Subcutaneous abdominal adipose tissue (tissue), 5 donors: ENCODE measurements around the gene TAF1C.
A peak's percentile ranks its signal among the peaks of the same experiment; 100 is the strongest.

ENCODE experiments used
- H3K27ac ChIP-seq: one replicate; pipeline ENCODE4 v1.7.0; 2013; ENCODE audit warnings: low read depth, mild to moderate bottlenecking, inconsistent platforms, low read length, moderate library complexity
- H3K27me3 ChIP-seq, 5 donors: one replicate each; pipeline ENCODE4 v1.7.0; 2013; ENCODE audit warnings: low read length in 5 of 5, inconsistent platforms in 1 of 5; ENCODE audit not compliant: control insufficient read depth in 5 of 5, insufficient read depth in 4 of 5
- H3K36me3 ChIP-seq, 5 donors: one replicate each; pipeline ENCODE4 v1.7.0; 2013; ENCODE audit warnings: low read length in 5 of 5; ENCODE audit not compliant: control insufficient read depth in 5 of 5, insufficient read depth in 5 of 5
- H3K4me1 ChIP-seq, 5 donors: one replicate each; pipeline ENCODE4 v1.7.0; 2013; ENCODE audit warnings: low read length in 5 of 5, mild to moderate bottlenecking in 3 of 5, moderate library complexity in 1 of 5; ENCODE audit not compliant: control insufficient read depth in 5 of 5, insufficient read depth in 5 of 5
- H3K4me3 ChIP-seq, 5 donors: one replicate each; pipeline ENCODE4 v1.7.0; 2013; ENCODE audit warnings: low read length in 5 of 5, low read depth in 1 of 5
- H3K9ac ChIP-seq, 5 donors: one replicate each; pipeline ENCODE4 v1.7.0; 2013; ENCODE audit warnings: low read length in 5 of 5, mild to moderate bottlenecking in 4 of 5, moderate library complexity in 3 of 5
- H3K9me3 ChIP-seq, 5 donors: one replicate each; pipeline ENCODE4 v1.7.0; 2013; ENCODE audit warnings: low read length in 5 of 5; ENCODE audit not compliant: control insufficient read depth in 5 of 5
- donor health status: healthy.
- donor health status: healthy.
- donor health status: healthy.
- donor health status: healthy.
- donor health status: healthy.

Gene TAF1C, protein sequence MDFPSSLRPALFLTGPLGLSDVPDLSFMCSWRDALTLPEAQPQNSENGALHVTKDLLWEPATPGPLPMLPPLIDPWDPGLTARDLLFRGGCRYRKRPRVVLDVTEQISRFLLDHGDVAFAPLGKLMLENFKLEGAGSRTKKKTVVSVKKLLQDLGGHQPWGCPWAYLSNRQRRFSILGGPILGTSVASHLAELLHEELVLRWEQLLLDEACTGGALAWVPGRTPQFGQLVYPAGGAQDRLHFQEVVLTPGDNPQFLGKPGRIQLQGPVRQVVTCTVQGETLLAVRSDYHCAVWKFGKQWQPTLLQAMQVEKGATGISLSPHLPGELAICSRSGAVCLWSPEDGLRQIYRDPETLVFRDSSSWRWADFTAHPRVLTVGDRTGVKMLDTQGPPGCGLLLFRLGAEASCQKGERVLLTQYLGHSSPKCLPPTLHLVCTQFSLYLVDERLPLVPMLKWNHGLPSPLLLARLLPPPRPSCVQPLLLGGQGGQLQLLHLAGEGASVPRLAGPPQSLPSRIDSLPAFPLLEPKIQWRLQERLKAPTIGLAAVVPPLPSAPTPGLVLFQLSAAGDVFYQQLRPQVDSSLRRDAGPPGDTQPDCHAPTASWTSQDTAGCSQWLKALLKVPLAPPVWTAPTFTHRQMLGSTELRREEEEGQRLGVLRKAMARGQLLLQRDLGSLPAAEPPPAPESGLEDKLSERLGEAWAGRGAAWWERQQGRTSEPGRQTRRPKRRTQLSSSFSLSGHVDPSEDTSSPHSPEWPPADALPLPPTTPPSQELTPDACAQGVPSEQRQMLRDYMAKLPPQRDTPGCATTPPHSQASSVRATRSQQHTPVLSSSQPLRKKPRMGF

DNA sequence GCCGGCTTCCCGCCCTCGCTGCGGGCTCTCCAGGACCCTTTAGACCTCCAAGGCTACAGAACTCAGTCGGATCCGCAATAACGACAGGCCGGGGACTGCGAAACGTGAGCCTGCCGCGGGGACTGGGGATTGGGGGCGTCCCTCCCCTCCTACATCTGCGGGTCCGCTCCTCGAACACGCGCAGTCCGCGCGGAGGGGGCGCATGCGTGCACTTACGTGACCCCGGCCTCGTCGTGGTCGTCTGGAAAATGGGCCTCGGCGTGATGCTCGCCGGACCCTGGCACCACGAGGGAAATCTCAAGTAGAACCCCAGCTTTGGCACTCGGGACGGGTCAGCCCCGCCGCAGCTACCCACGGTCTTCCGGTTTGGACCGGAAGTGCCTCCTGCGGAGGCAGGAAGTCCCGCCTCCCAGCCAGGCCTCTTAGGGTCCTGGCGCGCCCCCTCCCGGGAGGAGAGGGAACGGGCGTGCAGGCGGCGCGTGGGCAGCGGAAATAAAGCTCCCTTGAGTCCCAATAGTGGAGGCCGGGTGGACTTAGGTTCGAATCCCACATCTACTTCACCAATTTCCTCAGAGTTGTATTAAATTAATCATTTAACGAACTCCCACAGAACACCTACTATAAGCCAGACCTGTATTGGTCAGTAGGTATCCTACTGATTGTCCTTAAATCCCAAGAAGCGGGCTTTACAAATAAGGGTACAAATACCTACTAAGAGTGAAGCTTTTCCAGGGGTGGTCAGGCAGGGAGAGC lies at the start of gene TAF1C:
Gene TAF1C, minus strand, starts transcription at position 373 of the 753 bp plus-strand sequence. CDS start 2,069 bp downstream, outside the sequence.
- H3K36me3 ChIP-seq, result peaks cover 0 to 33% (median 22%) of the 10 kb centered on the region in 5 donors
- H3K9ac ChIP-seq, result peak within 1 kb of the TSS; percentile 63 to 99 (median 94)
- H3K4me3 ChIP-seq, result peak within 1 kb of the TSS; percentile 79 to 99 (median 92)
- H3K27me3 ChIP-seq, result no peaks in the 10 kb centered on the region
- no peak within 1 kb of the TSS for H3K27ac ChIP-seq
- H3K9me3 ChIP-seq, result no peaks in the 10 kb centered on the region
- peaks cover 2 to 40% (median 16%) of the 10 kb centered on the region in 5 donors for H3K4me1 ChIP-seq

DNA sequence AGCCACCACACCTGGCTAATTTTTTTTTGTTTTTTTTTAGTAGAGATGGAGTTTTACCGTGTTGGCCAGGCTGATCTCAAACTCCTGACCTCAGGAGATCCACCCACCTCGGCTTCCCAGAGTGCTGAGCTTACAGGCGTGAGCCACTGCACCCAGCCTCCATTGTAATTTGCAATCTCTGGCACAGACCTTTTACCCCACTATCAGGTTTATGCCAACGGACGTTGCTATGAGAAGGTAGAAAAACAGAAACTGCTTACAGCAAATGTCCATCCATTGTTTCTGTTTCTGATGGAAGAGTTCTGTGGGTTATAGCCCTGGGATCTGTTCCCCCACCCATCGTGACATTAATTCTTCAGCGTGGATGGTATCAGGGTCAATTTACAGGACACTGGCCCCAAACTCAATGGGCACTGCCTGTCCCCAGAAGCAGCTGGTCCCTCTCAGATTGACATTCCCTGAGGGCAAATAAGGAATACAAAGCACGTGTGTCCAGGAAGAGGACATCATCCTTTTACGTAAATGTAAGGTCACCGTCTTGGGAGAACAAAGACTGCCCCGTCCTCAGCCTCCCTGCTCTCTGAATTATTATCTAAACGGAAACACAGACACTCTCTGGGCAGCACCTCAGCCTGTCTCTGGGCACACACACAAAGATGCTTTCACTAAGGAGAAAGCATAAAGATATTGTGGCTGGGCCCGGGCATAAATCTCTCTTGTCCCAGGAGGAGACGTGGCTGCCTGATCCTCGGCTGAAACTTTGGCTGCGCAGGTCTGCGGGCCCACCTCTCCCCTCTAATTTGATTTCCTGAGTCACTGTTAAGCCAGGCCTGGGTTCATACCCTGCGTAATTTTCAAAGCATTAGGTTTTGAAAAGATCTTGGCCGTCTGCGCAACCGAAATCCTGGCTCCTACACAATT lies 47.7 kb upstream of the TAF1C start:
- H3K9ac ChIP-seq, result no peak overlapping the region
- H3K4me1 ChIP-seq, result peaks cover 0 to 16% (median 3%) of the 10 kb centered on the region in 5 donors
- H3K4me3 ChIP-seq, result peak overlapping the region in 1 of 5 donors; percentile 8
- peaks cover 0 to 8% (median 0%) of the 10 kb centered on the region in 5 donors for H3K27me3 ChIP-seq
- H3K36me3 ChIP-seq, result no peaks in the 10 kb centered on the region
- peak overlapping the region; percentile 30 for H3K27ac ChIP-seq
- no peaks in the 10 kb centered on the region for H3K9me3 ChIP-seq

DNA sequence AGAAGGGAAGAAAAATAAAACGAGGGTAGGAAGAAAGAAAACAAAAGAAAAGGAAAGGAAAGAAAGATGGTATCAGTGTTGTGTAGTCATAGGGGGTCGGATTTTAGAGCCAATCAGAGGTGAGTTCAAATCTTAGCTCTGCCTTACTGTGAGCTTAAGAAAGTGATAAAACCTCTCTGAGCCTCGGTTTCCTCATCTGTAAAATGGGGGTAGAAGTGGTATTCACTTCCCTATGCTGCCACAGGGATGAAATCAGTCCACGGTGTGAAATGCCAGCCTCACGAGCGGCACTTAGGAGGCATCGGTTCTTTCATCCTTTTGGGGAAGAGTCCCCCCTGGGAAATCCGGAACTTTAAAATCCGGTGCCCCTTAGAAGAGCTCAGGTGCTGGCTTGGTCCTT lies 46.9 kb upstream of the TAF1C start:
- Histone ChIP-seq H3K4me3 (no peak overlapping the region), H3K9ac (no peak overlapping the region), H3K27ac (no peak overlapping the region), H3K9me3 (no peaks in the 10 kb centered on the region), H3K4me1 (peaks cover 0 to 19% (median 3%) of the 10 kb centered on the region in 5 donors), H3K27me3 (peaks cover 0 to 8% (median 0%) of the 10 kb centered on the region in 5 donors), H3K36me3 (no peaks in the 10 kb centered on the region)

DNA sequence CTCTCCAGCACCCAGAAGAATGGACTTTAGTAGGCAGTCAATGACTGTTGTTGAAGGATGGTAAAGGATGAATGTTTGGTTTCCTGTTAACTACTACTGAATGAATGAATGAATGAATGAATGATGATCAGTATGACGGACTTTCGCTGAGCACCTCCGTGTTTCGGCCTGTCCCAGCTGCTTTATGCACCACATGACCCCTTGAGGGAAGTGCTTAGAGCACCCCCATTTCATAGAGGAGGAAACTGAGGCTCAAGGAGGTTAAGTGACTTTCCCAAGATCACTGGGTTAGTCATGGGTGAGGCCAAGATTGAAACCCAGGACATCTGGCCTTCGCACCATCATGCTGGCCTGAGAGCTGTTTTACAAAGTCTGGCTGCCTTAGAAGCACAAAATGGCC lies 46.1 kb upstream of the TAF1C start:
- H3K4me3 ChIP-seq, result no peak overlapping the region

DNA sequence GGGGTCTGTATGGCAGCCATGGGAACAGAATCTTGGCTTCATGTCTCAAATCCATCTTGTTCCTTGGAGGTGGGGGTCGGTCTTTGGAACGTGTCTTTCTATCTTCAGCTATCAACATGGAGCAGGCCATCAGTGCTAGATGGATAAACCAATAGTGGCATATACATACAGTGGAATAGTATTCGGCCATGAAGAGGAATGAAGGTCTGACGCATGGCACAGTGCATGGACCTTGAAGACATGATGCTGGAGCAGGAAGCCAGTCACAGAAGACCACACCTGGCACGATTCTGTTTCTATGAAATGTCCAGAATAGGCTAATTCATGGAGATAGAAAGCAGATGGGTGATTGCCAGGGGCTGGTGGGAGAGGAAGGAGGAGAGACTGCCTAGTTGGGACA lies 45.2 kb upstream of the TAF1C start:
- Histone ChIP-seq H3K27ac (no peak overlapping the region), H3K4me1 (peaks cover 7 to 31% (median 12%) of the 10 kb centered on the region in 5 donors), H3K9ac (no peak overlapping the region), H3K27me3 (peaks cover 0 to 3% (median 0%) of the 10 kb centered on the region in 5 donors), H3K9me3 (no peaks in the 10 kb centered on the region), H3K4me3 (no peak overlapping the region), H3K36me3 (no peaks in the 10 kb centered on the region)

More for the DNA sequence above, 46.1 kb upstream of the TAF1C start:
- Histone ChIP-seq H3K9me3 (no peaks in the 10 kb centered on the region), H3K27me3 (peaks cover 0 to 8% (median 0%) of the 10 kb centered on the region in 5 donors), H3K4me1 (peaks cover 3 to 26% (median 9%) of the 10 kb centered on the region in 5 donors), H3K36me3 (no peaks in the 10 kb centered on the region), H3K9ac (no peak overlapping the region), H3K27ac (no peak overlapping the region)

DNA sequence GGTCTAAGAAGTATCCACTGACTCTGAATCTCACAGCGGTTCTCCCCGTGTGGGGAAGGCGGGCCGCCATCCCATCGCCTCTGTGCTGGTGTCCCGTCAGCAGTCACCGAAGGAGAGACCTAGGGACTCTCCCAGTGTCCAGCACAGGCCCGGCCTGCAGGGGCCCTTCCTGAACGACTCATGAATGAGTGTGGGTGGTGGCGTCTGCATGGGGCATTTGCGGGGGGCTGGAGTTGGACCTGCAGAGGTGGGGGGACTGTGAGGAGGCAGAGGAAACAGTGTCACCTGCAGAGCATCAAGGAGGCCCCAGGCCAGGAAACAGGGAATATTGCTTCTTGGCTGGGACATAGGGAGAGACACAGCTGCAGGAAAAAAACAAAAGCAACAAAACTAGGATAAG lies 42.6 kb upstream of the TAF1C start:
- peaks cover 6 to 21% (median 12%) of the 10 kb centered on the region in 5 donors for H3K4me1 ChIP-seq
- H3K9me3 ChIP-seq, result no peaks in the 10 kb centered on the region
- H3K36me3 ChIP-seq, result no peaks in the 10 kb centered on the region
- no peaks in the 10 kb centered on the region for H3K27me3 ChIP-seq
- peak overlapping the region; percentile 30 for H3K27ac ChIP-seq
- no peak overlapping the region for H3K4me3 ChIP-seq
- no peak overlapping the region for H3K9ac ChIP-seq

DNA sequence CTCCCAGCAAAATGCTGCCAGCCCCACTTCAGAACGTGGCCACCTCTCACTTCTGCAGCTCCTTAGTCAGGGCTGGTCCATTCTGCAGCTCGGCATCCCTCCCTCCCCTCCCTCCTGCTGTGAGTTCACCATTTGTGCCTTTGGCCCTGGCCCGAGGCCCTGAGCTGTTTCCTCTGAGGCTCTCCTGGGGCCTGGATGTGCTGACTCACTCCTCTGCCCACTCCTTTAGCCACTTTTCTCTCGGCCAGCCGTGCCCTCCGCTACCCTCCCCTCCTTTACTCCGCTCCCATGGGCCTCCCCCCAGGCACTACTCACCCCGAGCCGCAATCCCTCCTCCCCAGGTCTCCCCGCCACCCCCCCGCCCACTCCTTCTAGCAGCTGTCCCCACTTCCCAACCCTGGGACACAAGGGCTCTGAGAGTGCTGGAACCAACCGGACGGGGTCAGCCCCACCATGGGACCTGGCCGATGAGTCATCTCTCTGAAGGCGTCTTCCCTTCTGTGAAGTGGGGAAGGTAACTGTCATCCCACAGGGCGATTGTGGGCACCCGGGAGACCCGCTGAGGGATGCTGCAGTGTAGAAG lies 41.5 kb upstream of the TAF1C start:
- no peak overlapping the region for H3K27ac ChIP-seq
- no peak overlapping the region for H3K9ac ChIP-seq
- no peaks in the 10 kb centered on the region for H3K27me3 ChIP-seq
- H3K4me1 ChIP-seq, result peaks cover 5 to 19% (median 12%) of the 10 kb centered on the region in 5 donors
- peak overlapping the region in 4 of 5 donors; percentile 18 to 49 (median 22) for H3K4me3 ChIP-seq
- no peaks in the 10 kb centered on the region for H3K9me3 ChIP-seq
- H3K36me3 ChIP-seq, result no peaks in the 10 kb centered on the region

DNA sequence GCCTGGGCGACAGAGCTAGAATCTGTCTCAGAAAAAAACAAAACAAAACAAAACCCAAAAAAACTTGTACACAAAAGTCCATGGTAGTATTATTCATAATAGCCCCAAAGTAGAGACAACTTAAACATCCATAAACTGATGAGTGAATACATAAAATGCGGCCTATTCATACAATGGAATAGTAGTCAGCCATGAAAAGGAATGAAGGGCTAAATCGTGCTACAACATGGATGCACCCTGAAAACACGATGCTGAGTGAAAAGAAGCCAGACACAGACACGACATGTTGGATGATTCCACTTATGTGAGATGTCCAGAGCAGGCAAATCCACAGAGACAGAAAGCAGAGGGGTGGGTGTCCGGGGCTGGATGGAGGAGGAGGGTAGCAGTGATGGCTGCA lies 40.7 kb upstream of the TAF1C start:
- Histone ChIP-seq H3K4me1 (peaks cover 5 to 19% (median 12%) of the 10 kb centered on the region in 5 donors), H3K4me3 (peak overlapping the region in 1 of 5 donors; percentile 49)

More for the DNA sequence above, 40.7 kb upstream of the TAF1C start:
- H3K36me3 ChIP-seq, result no peaks in the 10 kb centered on the region
- H3K27ac ChIP-seq, result no peak overlapping the region
- H3K27me3 ChIP-seq, result no peaks in the 10 kb centered on the region
- no peaks in the 10 kb centered on the region for H3K9me3 ChIP-seq
- no peak overlapping the region for H3K9ac ChIP-seq
